GM23338 (cell line): Measurements from ENCODE around the gene C9orf57. TPM values are rescaled to one million over a fixed set of nuclear protein-coding genes. Genes with fewer than 3 reads are reported as not detected.

Source experiments
- ATAC-seq: fragments of 200-7000 bp; cut with Tn5 transposase; 3 replicates; pipeline ENCODE4 v1.9.1; 2020
- DNase-seq: peaks from one replicate; pipeline ENCODE4 v3.0.0-alpha.2; 2015; ENCODE audit warnings: low spot score
- H2AFZ ChIP-seq: fragments of 200-600 bp; sonication (generic); 2 replicates; pipeline ENCODE4 v1.8.0; 2016; ENCODE audit warnings: antibody characterized with exemption, mild to moderate bottlenecking, moderate library complexity
- H3F3A ChIP-seq: fragments of 200-600 bp; sonication (generic); replicated peaks from 2 replicates; pipeline ENCODE4 v1.8.0; 2017; ENCODE audit warnings: antibody characterized with exemption, mixed run types, low read depth
- H3K27ac ChIP-seq: fragments of 200-600 bp; sonication (generic); 2 replicates; pipeline ENCODE4 v1.6.1; 2016; ENCODE audit warnings: low read depth
- H3K27me3 ChIP-seq: fragments of 200-600 bp; sonication (generic); 2 replicates; pipeline ENCODE4 v1.8.0; 2016; ENCODE audit warnings: mild to moderate bottlenecking, mixed run types, moderate library complexity; ENCODE audit not compliant: insufficient read depth
- H3K36me3 ChIP-seq: fragments of 200-600 bp; sonication (generic); 2 replicates; pipeline ENCODE4 v1.8.0; 2016; ENCODE audit warnings: mild to moderate bottlenecking; ENCODE audit not compliant: insufficient read depth
- H3K4me1 ChIP-seq: fragments of 200-600 bp; sonication (generic); 2 replicates; pipeline ENCODE4 v1.8.0; 2016; ENCODE audit warnings: mild to moderate bottlenecking, moderate library complexity; ENCODE audit not compliant: insufficient read depth
- H3K4me2 ChIP-seq: fragments of 200-600 bp; sonication (generic); 2 replicates; pipeline ENCODE4 v1.7.1; 2017; ENCODE audit warnings: mixed run types
- H3K4me3 ChIP-seq: fragments of 200-600 bp; sonication (generic); 2 replicates; pipeline ENCODE4 v1.6.1; 2016; ENCODE audit warnings: mixed run types
- H3K79me2 ChIP-seq: fragments of 200-600 bp; sonication (generic); replicated peaks from 2 replicates; pipeline ENCODE4 v1.8.0; 2017; ENCODE audit warnings: mild to moderate bottlenecking; ENCODE audit not compliant: insufficient read depth
- H3K9me2 ChIP-seq: fragments of 200-600 bp; sonication (generic); 2 replicates; pipeline ENCODE4 v1.8.0; 2017; ENCODE audit not compliant: insufficient read depth
- H4K20me1 ChIP-seq: fragments of 200-600 bp; sonication (generic); replicated peaks from 2 replicates; pipeline ENCODE4 v1.8.0; 2017; ENCODE audit warnings: mild to moderate bottlenecking; ENCODE audit not compliant: insufficient read depth
- H3K27ac Mint-ChIP-seq: 2 replicates; pipeline ENCODE4 v1.8.0; 2020; ENCODE audit warnings: inconsistent platforms, mild to moderate bottlenecking, moderate library complexity, mixed read lengths
- H3K27me3 Mint-ChIP-seq: 3 replicates; pipeline ENCODE4 v1.8.0; 2022; ENCODE audit warnings: low read depth, mild to moderate bottlenecking, moderate library complexity, mixed read lengths, inconsistent platforms; ENCODE audit not compliant: insufficient read depth, poor library complexity
- H3K36me3 Mint-ChIP-seq: 3 replicates; pipeline ENCODE4 v1.8.0; 2021; ENCODE audit warnings: low read depth, mild to moderate bottlenecking, inconsistent platforms, moderate library complexity, mixed read lengths
- H3K4me1 Mint-ChIP-seq: 3 replicates; pipeline ENCODE4 v1.8.0; 2020; ENCODE audit warnings: mild to moderate bottlenecking, inconsistent platforms, mixed read lengths
- H3K4me3 Mint-ChIP-seq: 3 replicates; pipeline ENCODE4 v1.8.0; 2021; ENCODE audit warnings: moderate library complexity, mild to moderate bottlenecking, inconsistent platforms, mixed read lengths
- H3K9me3 Mint-ChIP-seq: 3 replicates; pipeline ENCODE4 v1.8.0; 2020; ENCODE audit warnings: moderate library complexity, mild to moderate bottlenecking, inconsistent platforms, mixed read lengths
- CTCF ChIP-seq, 2 experiments: fragments of 200-600 bp in 1 of 2; sonication (generic) in 1 of 2; conservative IDR thresholded peaks; 2 replicates each; pipeline versions ENCODE4 v1.5.1 to v1.6.1; 2016 to 2017; ENCODE audit warnings: antibody characterized with exemption in 2 of 2, low read depth in 2 of 2, mild to moderate bottlenecking in 2 of 2, moderate library complexity in 1 of 2
- ETS1 ChIP-seq: IDR thresholded peaks from 2 replicates; pipeline ENCODE4 v1.6.1; 2016; ENCODE audit warnings: antibody characterized with exemption
- EZH2 ChIP-seq: fragments of 200-600 bp; sonication (generic); IDR thresholded peaks from one replicate; pipeline ENCODE4 v1.8.0; 2017; ENCODE audit warnings: antibody characterized with exemption, mild to moderate bottlenecking, low read depth; ENCODE audit not compliant: unreplicated experiment
- EZH2phosphoT487 ChIP-seq: fragments of 200-600 bp; sonication (generic); IDR thresholded peaks from one replicate; pipeline ENCODE4 v1.8.1; 2018; ENCODE audit warnings: antibody characterized with exemption; ENCODE audit not compliant: unreplicated experiment
- POLR2AphosphoS5 ChIP-seq: IDR thresholded peaks from 2 replicates; pipeline ENCODE4 v1.6.1; 2016; ENCODE audit warnings: antibody characterized with exemption, low read depth
- ZNF114 ChIP-seq: fragments of 250-450 bp; sonication (Bioruptor Pico); IDR thresholded peaks from 2 replicates; pipeline ENCODE4 v1.5.0; 2020; ENCODE audit warnings: mild to moderate bottlenecking, moderate library complexity
- ZNF331 ChIP-seq: fragments of 250-450 bp; sonication (Bioruptor Pico); IDR thresholded peaks from 2 replicates; pipeline ENCODE4 v1.5.0; 2020; ENCODE audit warnings: low read depth, mild to moderate bottlenecking, moderate library complexity
- ZNF462 ChIP-seq: fragments of 250-450 bp; sonication (Bioruptor Pico); IDR thresholded peaks from 2 replicates; pipeline ENCODE4 v1.5.0; 2020; ENCODE audit warnings: mild to moderate bottlenecking, moderate library complexity
- polyA plus RNA-seq: library from polyadenylated mRNA; unstranded; fragments of >200 nt; fragmentation: Nextera tagmentation; extraction: Ambion mirVana; gene quantifications from 2 replicates; pipeline ENCODE4 v1.2.1, GENCODE V29; 2016
- total RNA-seq: library from RNA; depleted of rRNA; stranded (reverse); fragments of >200 nt; shearing (Covaris generic); gene quantifications from 2 replicates; pipeline ENCODE4 v1.2.3, GENCODE V29; 2014

Gene C9orf57
- total and polyA plus RNA-seq, 2 experiments from 2014 or later: not detected

- Mint-ChIP-seq H3K9me3 (no peaks in the 10 kb centered on the region), H3K4me1 (peaks cover under 1% of the 10 kb centered on the region; the same call in 2 of the 3 replicates), H3K4me3 (no peak overlapping the region), H3K36me3 (no peaks in the 10 kb centered on the region), H3K27me3 (peaks cover 3% of the 10 kb centered on the region), H3K27ac (no peak overlapping the region)
- H3K36me3 ChIP-seq: no peaks in the 10 kb centered on the region
- H4K20me1 ChIP-seq: no peaks in the 10 kb centered on the region
- H3K4me2 ChIP-seq: no peak overlapping the region
- DNase-seq: no peak
- peaks cover 2% of the 10 kb centered on the region; the same call in 1 of the 2 replicates for H3K9me2 ChIP-seq
- no peaks in the 10 kb centered on the region for H3K27me3 ChIP-seq
- H2AFZ ChIP-seq: no peak overlapping the region
- no peaks in the 10 kb centered on the region for H3F3A ChIP-seq
- H3K79me2 ChIP-seq: no peaks in the 10 kb centered on the region
- no peak for ATAC-seq
- H3K27ac ChIP-seq: no peak overlapping the region
- H3K4me1 ChIP-seq: no peaks in the 10 kb centered on the region; the same call in 1 of the 2 replicates
- H3K4me3 ChIP-seq: no peak overlapping the region
- no peak for TF ChIP-seq ZNF462 (CRISPR knock-in tag)
- no peak for TF ChIP-seq EZH2
- TF ChIP-seq POLR2AphosphoS5: no peak
- TF ChIP-seq ETS1: no peak
- no peak for TF ChIP-seq CTCF (conservative IDR thresholded peaks at IDR 0.05; ENCODE audit: low read depth in 2 of 2)
- no peak for TF ChIP-seq EZH2phosphoT487
- no peak for TF ChIP-seq ZNF114 (CRISPR knock-in tag)
- no peak for TF ChIP-seq ZNF331 (CRISPR knock-in tag)
Observed at GRCh38 chr9:72030767-72031166, 29.6 kb downstream of the C9orf57 start.
